OCI-LY1 (cell line): Measurements from ENCODE around the gene STEAP4.

Source experiments
- CTCF ChIP-seq: fragments of 200-600 bp; sonication (generic), shearing (Covaris generic); IDR thresholded peaks from 2 replicates; pipeline ENCODE4 v1.5.1; 2017; ENCODE audit warnings: mild to moderate bottlenecking, antibody characterized with exemption, low read length, moderate library complexity, mixed read lengths
- EZH2 ChIP-seq: fragments of 200-600 bp; sonication (generic), shearing (Covaris generic); IDR thresholded peaks from 2 replicates; pipeline ENCODE4 v1.8.0; 2017; ENCODE audit warnings: borderline replicate concordance, mixed run types, mild to moderate bottlenecking, antibody characterized with exemption, low read length, moderate library complexity, mixed read lengths

- TF ChIP-seq CTCF (no peak), EZH2 (no peak)
Observed at GRCh38 chr7:88307823-88308222, 1.1 kb upstream of the STEAP4 start.
